AG10803 (cell line): ENCODE measurements around the gene ELK3.
A peak's percentile ranks its signal among the peaks of the same experiment; 100 is the strongest.

Source experiments
- DNase-seq: peaks from one replicate; pipeline ENCODE4 v3.0.0; 2010; ENCODE audit warnings: low read depth
- H3K4me3 ChIP-seq: 2 replicates; pipeline ENCODE4 v1.5.1; 2011; ENCODE audit warnings: mild to moderate bottlenecking, low read length, control low read depth
- TF ChIP-seq, protein P1 (sequence below): conservative IDR thresholded peaks from 2 replicates; pipeline ENCODE4 v1.5.1; 2011; ENCODE audit warnings: mild to moderate bottlenecking, low read length, control low read depth, inconsistent platforms

The ELK3 gene

DNA sequence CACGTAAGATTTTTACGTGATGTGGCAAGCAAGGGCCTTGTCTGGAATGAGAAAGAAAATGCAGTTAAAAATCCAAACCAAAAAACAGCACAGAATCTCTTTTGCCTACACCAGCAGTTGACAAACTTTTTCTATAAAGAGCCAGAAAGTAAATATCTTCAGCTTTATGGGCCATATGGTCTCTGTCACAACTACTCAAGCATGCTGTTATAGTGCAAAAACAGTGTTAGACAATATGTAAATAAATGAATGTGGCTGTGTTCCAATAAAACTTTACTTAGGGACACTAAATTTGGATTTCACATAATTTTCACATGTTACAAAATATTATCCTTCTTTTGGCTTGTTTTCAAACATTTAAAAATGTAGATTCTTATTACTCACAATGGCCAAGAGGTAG, 6.2 kb upstream of the ELK3 start:
- TF ChIP-seq, protein P1, sequence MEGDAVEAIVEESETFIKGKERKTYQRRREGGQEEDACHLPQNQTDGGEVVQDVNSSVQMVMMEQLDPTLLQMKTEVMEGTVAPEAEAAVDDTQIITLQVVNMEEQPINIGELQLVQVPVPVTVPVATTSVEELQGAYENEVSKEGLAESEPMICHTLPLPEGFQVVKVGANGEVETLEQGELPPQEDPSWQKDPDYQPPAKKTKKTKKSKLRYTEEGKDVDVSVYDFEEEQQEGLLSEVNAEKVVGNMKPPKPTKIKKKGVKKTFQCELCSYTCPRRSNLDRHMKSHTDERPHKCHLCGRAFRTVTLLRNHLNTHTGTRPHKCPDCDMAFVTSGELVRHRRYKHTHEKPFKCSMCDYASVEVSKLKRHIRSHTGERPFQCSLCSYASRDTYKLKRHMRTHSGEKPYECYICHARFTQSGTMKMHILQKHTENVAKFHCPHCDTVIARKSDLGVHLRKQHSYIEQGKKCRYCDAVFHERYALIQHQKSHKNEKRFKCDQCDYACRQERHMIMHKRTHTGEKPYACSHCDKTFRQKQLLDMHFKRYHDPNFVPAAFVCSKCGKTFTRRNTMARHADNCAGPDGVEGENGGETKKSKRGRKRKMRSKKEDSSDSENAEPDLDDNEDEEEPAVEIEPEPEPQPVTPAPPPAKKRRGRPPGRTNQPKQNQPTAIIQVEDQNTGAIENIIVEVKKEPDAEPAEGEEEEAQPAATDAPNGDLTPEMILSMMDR: no peak
- no peak for DNase-seq

DNA sequence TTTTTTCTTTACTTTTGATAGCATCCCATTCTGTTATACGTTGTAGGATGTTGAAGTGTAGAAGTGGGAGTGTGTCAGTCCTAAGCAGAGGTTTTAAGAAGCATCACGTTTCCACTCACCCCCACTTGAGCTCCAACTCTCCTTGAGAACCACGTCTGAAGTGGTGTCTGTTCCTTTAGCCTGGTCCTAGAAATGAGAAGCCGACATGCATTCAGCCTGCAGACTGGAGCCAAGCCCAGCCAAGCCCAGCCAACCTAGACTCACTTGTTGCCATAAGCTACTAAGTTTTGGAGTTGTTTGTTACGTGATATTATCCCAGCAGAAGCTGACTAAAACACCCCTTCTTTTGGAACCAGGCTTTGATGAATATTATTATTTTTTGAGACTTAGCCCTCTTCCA, 4.4 kb upstream of the ELK3 start:
- no peak for DNase-seq
- no peak overlapping the region for H3K4me3 ChIP-seq
- TF ChIP-seq, protein P1: no peak

More for the DNA sequence above, 6.2 kb upstream of the ELK3 start:
- no peak overlapping the region for H3K4me3 ChIP-seq

DNA sequence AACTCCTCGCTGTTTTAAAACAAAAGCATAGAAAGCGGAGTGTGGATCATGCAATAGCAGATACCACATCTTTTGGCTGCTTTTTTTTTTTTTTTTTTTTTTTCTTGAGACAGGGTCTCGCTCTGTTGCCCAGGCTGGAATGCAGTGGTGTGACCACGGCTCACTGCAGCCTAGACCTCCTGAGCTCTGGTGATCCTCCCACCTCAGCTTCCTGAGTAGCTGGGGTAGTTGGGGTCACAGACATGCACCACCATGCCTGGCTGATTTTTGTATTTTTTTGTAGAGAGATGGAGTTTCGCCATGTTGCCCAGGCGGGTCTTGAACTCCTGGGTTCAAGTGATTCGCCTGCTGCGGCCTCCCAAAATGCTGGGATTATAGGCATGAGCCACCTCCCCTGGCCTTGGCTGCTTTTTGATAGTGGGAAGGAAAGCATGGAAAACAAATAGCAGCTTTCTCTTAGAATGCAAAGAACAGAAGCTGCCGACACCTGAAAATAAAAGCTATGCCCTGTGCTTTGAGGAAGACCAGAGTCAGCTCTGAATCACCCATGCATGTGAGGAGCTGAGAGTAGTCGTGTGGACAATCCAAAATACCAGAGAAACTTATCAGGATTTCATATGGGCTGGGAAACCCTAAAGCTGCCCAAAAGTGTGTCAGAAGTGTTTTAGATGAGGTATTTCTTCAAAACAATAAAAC, 3.6 kb upstream of the ELK3 start:
- peak; percentile 36 for DNase-seq
- H3K4me3 ChIP-seq: no peak overlapping the region
- TF ChIP-seq, protein P1: no peak

DNA sequence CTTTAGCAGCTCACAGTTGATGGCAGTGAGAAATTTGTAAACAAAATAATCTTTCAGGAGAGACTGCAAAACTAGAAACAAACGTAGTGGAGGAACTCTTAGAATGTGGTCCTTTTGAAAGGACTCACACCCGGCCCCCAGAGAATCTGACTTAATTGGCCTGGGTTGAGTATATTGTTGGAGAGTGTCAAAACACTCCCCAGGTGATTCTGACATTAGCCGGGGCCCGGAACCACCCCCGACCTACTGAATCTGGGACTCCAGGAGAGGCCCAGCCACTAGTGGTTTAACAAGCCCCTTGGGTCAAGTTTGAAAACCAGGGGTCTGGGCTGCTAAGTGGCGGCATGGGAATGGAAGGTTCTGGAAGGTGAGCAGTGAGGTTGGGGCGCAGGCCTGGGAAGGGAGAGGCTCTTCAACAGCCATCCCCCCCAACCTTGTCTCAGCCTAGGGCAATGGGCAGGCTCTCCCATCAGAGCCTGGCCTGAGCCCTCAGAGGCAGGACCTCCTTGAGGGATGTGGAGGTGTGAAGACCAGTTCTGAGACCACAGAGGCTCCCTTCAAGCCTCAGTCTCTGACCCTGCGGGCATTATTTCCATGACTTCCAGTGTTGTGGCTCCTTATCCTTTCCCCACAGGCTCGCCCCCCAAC, 1.1 kb upstream of the ELK3 start:
- TF ChIP-seq, protein P1: no peak
- no peak for DNase-seq
- H3K4me3 ChIP-seq: no peak overlapping the region

DNA sequence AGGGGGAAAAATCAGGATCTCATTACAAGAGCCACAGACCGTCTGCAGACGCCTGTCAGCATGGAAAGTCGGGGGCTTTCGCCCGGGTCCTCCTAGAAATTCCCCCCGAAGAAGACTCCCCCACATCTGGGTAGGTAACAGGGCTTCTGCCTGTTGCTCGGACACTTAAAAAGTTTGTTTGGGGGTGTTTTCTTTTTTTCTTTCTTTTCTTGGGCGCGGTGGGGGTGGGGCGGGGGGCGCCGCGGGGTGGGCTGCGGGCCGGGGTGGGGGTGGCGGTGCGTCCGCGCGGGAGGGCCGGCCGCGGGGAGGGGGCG, 358 bp downstream of the ELK3 start:
- TF ChIP-seq, protein P1: no peak
- peak overlapping the region; percentile 98 for H3K4me3 ChIP-seq
- DNase-seq: no peak

DNA sequence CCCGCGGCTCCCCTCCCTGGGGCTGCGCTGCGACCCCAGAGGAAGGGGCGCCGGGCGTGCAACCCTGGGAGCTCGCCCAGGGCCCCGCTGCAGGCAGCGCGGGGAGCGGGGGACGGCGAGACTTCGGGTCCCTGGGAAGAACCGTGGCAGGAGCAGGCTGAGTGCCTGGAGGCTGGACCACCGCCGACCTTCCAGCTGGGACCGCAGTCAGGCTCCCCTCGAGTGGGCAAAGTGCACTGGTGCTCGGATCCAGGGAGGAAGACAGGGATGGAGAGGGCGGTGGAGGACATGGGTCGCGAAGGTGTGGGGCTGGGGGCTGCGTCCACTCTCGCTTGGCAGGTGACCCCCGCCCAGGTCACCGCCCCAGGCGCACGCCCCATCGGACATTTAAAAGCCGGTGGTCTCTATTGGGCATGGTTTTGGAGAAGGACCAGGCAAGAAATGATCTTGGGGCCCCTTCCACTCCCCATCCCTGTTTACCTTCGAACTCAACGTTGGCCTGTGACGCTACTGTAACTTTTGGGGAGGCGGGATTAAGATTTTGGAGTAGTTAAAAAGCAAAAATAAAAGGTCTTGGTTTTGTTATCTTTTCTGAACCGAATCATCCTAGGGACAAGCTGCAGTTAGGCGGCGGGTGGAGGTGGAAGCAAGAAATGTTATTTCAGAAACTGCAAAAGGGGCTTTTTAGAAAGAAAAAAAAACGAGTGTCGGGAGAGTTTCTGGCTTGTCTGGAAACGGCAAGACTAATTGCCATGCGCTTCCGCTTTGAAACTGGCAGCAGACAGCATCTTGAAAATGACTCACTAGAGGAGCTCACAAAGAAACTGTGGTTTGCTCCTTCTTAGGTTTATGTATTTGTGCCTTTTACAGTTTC, 1.0 kb downstream of the ELK3 start:
- peak overlapping the region; percentile 98 for H3K4me3 ChIP-seq

More for the DNA sequence above, 1.0 kb downstream of the ELK3 start:
- TF ChIP-seq, protein P1: no peak
- DNase-seq: peak; percentile 84
